Spinal cord (tissue), 10 donors: ENCODE measurements around the gene ATP13A4. TPM values are rescaled to one million over a fixed set of nuclear protein-coding genes. Genes with fewer than 3 reads are reported as not detected.

ENCODE experiments used
- DNase-seq, 6 donors: peaks; one replicate each; pipeline versions ENCODE4 v3.0.0 to v3.0.0-alpha.2; 2013 to 2015; ENCODE audit warnings: low spot score in 6 of 6, low read depth in 4 of 6
- H3K27ac ChIP-seq: one replicate; pipeline ENCODE4 v1.5.1; 2013; ENCODE audit warnings: low read depth, low read length, control low read depth
- H3K27me3 ChIP-seq: one replicate; pipeline ENCODE4 v1.6.1; 2013; ENCODE audit warnings: low read length; ENCODE audit not compliant: control insufficient read depth, insufficient read depth
- H3K36me3 ChIP-seq: one replicate; pipeline ENCODE4 v1.6.1; 2013; ENCODE audit warnings: low read length; ENCODE audit not compliant: control insufficient read depth, insufficient read depth
- H3K4me1 ChIP-seq: one replicate; pipeline ENCODE4 v1.6.1; 2013; ENCODE audit warnings: low read length; ENCODE audit not compliant: control insufficient read depth, insufficient read depth
- H3K4me3 ChIP-seq: one replicate; pipeline ENCODE4 v1.5.1; 2013; ENCODE audit warnings: low read depth, low read length, control low read depth
- H3K9me3 ChIP-seq: one replicate; pipeline ENCODE4 v1.6.1; 2013; ENCODE audit warnings: low read length; ENCODE audit not compliant: control insufficient read depth, insufficient read depth
- WGBS: methylation state at CpG from one replicate; pipeline ENCODE4 v1.1.5; 2013; ENCODE audit warnings: missing lambda C conversion rate; ENCODE audit not compliant: insufficient coverage; 5-methylcytosine and 5-hydroxymethylcytosine counted together
- polyA plus RNA-seq, 2 donors: library from polyadenylated mRNA; unstranded; fragments of 120-200 nt; gene quantifications; one replicate each; pipeline ENCODE4 v1.2.1, GENCODE V29; 2013; ENCODE audit not compliant: insufficient read length in 2 of 2
- total RNA-seq, 2 donors: library from RNA; depleted of rRNA in 1 of 2; stranded (reverse); fragments of 120-200 nt in 1 of 2; fragments of >200 nt in 1 of 2; gene quantifications; one replicate each; pipeline versions ENCODE4 v1.2.3 to v1.2.4, GENCODE V29; 2013 to 2014
- donor health status: healthy.

Gene ATP13A4
- total and polyA plus RNA-seq, 4 donors, result 26.4 to 53.4 (median 44.6) TPM

- Histone ChIP-seq H3K27ac (no peak overlapping the region), H3K27me3 (no peaks in the 10 kb centered on the region), H3K36me3 (no peaks in the 10 kb centered on the region), H3K4me1 (peaks cover 13% of the 10 kb centered on the region), H3K9me3 (no peaks in the 10 kb centered on the region), H3K4me3 (no peak overlapping the region)
- peak in 1 of 6 donors; percentile 66 for DNase-seq
- 33% methylated on average over 4 of the region's 4 CpGs for WGBS
These were observed 6.2 kb upstream of the ATP13A4 start for GRCh38 chr3:193560870-193561269.

GRCh38 chr3:193560091-193560490 is 5.4 kb upstream of the ATP13A4 start:
- DNase-seq, result no peak
- Histone ChIP-seq H3K4me1 (peaks cover 13% of the 10 kb centered on the region), H3K9me3 (no peaks in the 10 kb centered on the region), H3K27me3 (no peaks in the 10 kb centered on the region), H3K27ac (no peak overlapping the region), H3K36me3 (no peaks in the 10 kb centered on the region), H3K4me3 (no peak overlapping the region)
- WGBS, result 100% methylated on average over 1 of the region's 4 CpGs

- H3K27ac ChIP-seq, result no peak overlapping the region
- no peak overlapping the region for H3K4me3 ChIP-seq
- no peak for DNase-seq
- H3K36me3 ChIP-seq, result no peaks in the 10 kb centered on the region
- peaks cover 13% of the 10 kb centered on the region for H3K4me1 ChIP-seq
- no peaks in the 10 kb centered on the region for H3K27me3 ChIP-seq
- no peaks in the 10 kb centered on the region for H3K9me3 ChIP-seq
These were observed 4.4 kb upstream of the ATP13A4 start for GRCh38 chr3:193559100-193559499.

- H3K27me3 ChIP-seq, result no peaks in the 10 kb centered on the region
- no peaks in the 10 kb centered on the region for H3K36me3 ChIP-seq
- WGBS, result no CpG with 5 or more reads among the region's 2 CpGs
- no peak overlapping the region for H3K27ac ChIP-seq
- H3K4me1 ChIP-seq, result peaks cover 16% of the 10 kb centered on the region
- no peaks in the 10 kb centered on the region for H3K9me3 ChIP-seq
- peak in 1 of 6 donors; percentile 39 for DNase-seq
- no peak overlapping the region for H3K4me3 ChIP-seq
These were observed 2.1 kb upstream of the ATP13A4 start for GRCh38 chr3:193556841-193557240.

- Histone ChIP-seq H3K4me1 (peaks cover 17% of the 10 kb centered on the region), H3K9me3 (no peaks in the 10 kb centered on the region), H3K27ac (peak overlapping the region; percentile 79), H3K36me3 (no peaks in the 10 kb centered on the region), H3K4me3 (peak overlapping the region; percentile 44), H3K27me3 (no peaks in the 10 kb centered on the region)
- peak in 1 of 6 donors; percentile 16 for DNase-seq
- no CpG with 5 or more reads among the region's 1 CpG for WGBS
These were observed 1.1 kb downstream of the ATP13A4 start for GRCh38 chr3:193553586-193553985.

- peak in 4 of 6 donors; percentile 50 to 85 (median 71) for DNase-seq
- Histone ChIP-seq H3K27ac (peak overlapping the region; percentile 79), H3K4me3 (peak overlapping the region; percentile 44), H3K27me3 (no peaks in the 10 kb centered on the region), H3K4me1 (peaks cover 17% of the 10 kb centered on the region), H3K36me3 (no peaks in the 10 kb centered on the region), H3K9me3 (no peaks in the 10 kb centered on the region)
- WGBS, result no CpG with 5 or more reads among the region's 1 CpG
These were observed 1.8 kb downstream of the ATP13A4 start for GRCh38 chr3:193552923-193553322.

GRCh38 chr3:193548406-193548805 is 6.3 kb downstream of the ATP13A4 start:
- WGBS, result 6% methylated on average over 2 of the region's 4 CpGs
- H3K27ac ChIP-seq, result peak overlapping the region; percentile 65
- no peaks in the 10 kb centered on the region for H3K27me3 ChIP-seq
- H3K4me1 ChIP-seq, result peaks cover 20% of the 10 kb centered on the region
- DNase-seq, result peak; percentile 44 to 94 (median 76)
- no peaks in the 10 kb centered on the region for H3K9me3 ChIP-seq
- no peaks in the 10 kb centered on the region for H3K36me3 ChIP-seq
- H3K4me3 ChIP-seq, result no peak overlapping the region

GRCh38 chr3:193546129-193546528 is 8.6 kb downstream of the ATP13A4 start:
- Histone ChIP-seq H3K36me3 (no peaks in the 10 kb centered on the region), H3K4me3 (no peak overlapping the region), H3K27ac (no peak overlapping the region), H3K27me3 (no peaks in the 10 kb centered on the region), H3K4me1 (peaks cover 12% of the 10 kb centered on the region), H3K9me3 (no peaks in the 10 kb centered on the region)
- DNase-seq, result no peak

GRCh38 chr3:193545304-193545703 is 9.4 kb downstream of the ATP13A4 start:
- H3K27ac ChIP-seq, result no peak overlapping the region
- no peaks in the 10 kb centered on the region for H3K9me3 ChIP-seq
- DNase-seq, result no peak
- H3K4me1 ChIP-seq, result peaks cover 9% of the 10 kb centered on the region
- no peaks in the 10 kb centered on the region for H3K36me3 ChIP-seq
- H3K27me3 ChIP-seq, result no peaks in the 10 kb centered on the region
- 85% methylated on average over 1 of the region's 1 CpG for WGBS
- H3K4me3 ChIP-seq, result no peak overlapping the region

GRCh38 chr3:193544289-193544688 is 10.4 kb downstream of the ATP13A4 start:
- Histone ChIP-seq H3K9me3 (no peaks in the 10 kb centered on the region), H3K36me3 (no peaks in the 10 kb centered on the region), H3K4me1 (peaks cover 3% of the 10 kb centered on the region), H3K27ac (no peak overlapping the region), H3K27me3 (no peaks in the 10 kb centered on the region), H3K4me3 (no peak overlapping the region)
- no CpG with 5 or more reads among the region's 1 CpG for WGBS
- DNase-seq, result no peak
